GM12864 (cell line): ENCODE measurements around the gene KCNN1.

Experiments
- DNase-seq: peaks from one replicate; pipeline ENCODE4 v3.0.0-alpha.2; 2011; ENCODE audit warnings: low read depth
- H3K4me3 ChIP-seq: 2 replicates; pipeline ENCODE4 v1.5.1; 2011; ENCODE audit warnings: mild to moderate bottlenecking, low read depth, low read length, control low read depth
- TF ChIP-seq, protein P1 (sequence below): IDR thresholded peaks from 2 replicates; pipeline ENCODE4 v1.5.1; 2011; ENCODE audit warnings: low read depth, mild to moderate bottlenecking, moderate library complexity, low read length, control low read depth, inconsistent platforms; ENCODE audit errors: missing control alignments

KCNN1 gene

DNA sequence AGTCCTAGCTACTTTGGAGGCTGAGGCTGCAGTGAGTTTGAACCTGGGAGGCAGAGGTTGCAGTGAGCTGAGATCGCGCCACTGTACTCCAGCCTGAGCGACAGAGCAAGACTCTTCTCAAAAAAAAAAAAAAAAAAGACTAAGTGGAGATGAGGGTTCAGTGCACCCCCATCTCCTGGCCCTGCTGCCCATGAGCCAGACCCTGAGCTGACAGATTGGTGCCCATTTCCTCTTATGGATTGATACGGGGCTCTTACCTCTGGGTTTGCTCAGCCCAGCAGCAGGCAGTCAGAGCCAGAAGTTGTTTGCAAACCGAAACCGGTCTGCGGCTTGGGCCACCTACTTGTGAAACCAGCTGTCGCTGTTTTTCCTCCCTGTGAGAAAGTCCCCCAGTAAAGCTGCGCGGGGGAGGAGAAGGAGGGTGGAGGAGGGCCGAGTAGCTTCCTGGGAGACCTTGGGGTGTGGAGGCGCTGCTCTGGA is 78.0 kb downstream of the KCNN1 start:
- TF ChIP-seq, protein P1, sequence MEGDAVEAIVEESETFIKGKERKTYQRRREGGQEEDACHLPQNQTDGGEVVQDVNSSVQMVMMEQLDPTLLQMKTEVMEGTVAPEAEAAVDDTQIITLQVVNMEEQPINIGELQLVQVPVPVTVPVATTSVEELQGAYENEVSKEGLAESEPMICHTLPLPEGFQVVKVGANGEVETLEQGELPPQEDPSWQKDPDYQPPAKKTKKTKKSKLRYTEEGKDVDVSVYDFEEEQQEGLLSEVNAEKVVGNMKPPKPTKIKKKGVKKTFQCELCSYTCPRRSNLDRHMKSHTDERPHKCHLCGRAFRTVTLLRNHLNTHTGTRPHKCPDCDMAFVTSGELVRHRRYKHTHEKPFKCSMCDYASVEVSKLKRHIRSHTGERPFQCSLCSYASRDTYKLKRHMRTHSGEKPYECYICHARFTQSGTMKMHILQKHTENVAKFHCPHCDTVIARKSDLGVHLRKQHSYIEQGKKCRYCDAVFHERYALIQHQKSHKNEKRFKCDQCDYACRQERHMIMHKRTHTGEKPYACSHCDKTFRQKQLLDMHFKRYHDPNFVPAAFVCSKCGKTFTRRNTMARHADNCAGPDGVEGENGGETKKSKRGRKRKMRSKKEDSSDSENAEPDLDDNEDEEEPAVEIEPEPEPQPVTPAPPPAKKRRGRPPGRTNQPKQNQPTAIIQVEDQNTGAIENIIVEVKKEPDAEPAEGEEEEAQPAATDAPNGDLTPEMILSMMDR, result no peak
- peak; percentile 83 for DNase-seq
- peak overlapping the region; percentile 15; the same call in 1 of the 2 replicates for H3K4me3 ChIP-seq

DNA sequence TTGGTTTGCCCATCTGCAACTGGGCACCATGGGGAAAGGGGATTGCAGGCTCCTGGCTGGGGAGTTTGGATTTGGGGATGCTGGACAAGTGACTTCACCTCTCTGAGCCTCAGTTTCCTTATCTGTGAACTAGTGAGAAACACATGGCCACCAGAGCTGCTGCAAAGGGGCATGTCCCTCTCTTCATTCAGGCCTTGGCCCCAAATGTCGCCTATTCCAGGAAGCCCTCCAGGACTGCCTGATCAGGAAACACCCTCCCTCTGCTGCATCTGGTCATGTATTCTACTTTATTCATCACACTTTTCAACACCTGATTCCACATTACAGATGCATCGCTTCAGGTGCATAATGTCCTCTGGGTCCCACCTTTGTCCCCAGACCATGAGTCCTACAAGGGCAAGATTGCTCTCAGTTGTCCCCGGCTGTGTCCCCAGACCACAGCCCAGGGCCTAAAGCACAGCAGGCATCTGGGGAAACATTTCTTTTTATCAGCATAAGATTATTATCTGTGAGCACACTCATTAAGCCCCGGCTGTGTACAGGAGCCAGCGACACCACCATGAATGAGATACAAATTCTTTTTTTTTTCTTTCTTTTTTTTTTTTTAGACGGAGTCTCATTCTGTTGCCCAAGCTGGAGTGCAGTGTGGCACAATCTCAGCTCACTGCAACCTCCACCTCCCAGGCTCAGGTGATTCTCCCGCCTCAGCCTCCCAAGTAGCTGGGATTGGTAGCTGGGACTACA is 78.6 kb downstream of the KCNN1 start:
- H3K4me3 ChIP-seq, result no peak overlapping the region
- TF ChIP-seq, protein P1, result no peak
- DNase-seq, result no peak

DNA sequence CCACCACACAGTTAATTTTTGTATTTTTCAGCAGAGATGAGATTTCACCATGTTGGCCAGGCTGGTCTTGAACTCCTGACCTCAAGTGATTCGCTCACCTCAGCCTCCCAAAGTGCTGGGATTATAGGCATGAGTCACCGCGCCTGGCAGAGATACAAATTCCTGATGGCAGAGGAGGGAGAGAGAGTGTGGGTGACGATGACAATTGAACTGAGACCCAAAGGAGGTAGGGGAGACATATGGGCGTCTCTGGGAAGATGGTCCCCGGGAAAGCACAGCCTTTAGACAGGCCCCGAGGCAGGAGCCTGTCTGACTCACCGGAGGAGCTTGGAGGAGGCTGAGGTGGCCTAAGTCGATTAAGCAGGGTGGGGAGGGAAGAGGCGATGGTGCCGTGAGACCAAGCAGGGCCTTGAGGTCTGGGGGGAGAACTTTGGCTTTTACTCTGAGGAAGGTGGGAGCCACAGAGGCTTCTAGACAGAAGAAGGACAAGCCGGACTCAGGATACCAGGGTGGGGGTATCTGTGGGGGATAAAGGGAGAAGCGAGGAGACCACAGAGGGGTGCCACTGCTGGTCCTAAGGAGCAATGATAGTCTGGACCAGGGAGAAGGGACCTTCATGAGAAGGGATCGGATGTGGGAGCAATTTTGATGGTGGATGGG is 79.3 kb downstream of the KCNN1 start:
- DNase-seq, result no peak
- no peak overlapping the region for H3K4me3 ChIP-seq
- TF ChIP-seq, protein P1, result no peak

DNA sequence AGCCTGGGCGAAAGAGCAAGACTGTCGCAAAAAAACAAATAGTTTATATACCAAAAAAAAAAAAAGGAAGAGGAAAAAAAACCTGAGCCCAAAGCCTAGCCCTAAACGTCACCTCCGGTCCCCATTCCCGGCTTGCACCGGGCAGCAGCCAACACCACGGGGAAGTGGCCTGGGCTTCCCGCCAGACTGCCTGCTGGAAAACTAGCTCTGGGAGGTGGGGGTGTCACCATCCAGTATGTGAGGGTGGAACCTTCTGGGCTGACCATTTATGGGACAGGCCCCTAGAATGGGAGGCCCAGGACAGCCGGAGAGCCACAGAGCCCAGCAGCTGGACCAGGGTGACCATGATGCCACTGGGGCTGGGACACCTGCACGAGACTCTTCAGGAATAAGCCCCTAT is 82.5 kb downstream of the KCNN1 start:
- no peak for DNase-seq
- TF ChIP-seq, protein P1, result no peak
- no peak overlapping the region for H3K4me3 ChIP-seq
